HepG2 (cell line): ENCODE data around the gene SLC16A13. TPM values are rescaled to one million over a fixed set of nuclear protein-coding genes. Genes with fewer than 3 reads are reported as not detected.

Experiments used
- ELF1 ChIP-seq: sonication (generic); formaldehyde crosslinking; IDR thresholded peaks from 2 replicates; pipeline ENCODE4 v1.4.0; 2020; ENCODE audit warnings: missing genetic modification reagents
- ELF3 ChIP-seq: IDR thresholded peaks from 2 replicates; pipeline ENCODE4 v1.6.1; 2016; ENCODE audit warnings: missing genetic modification reagents, missing compliant biosample characterization
- ESRRA ChIP-seq: sonication (generic); formaldehyde crosslinking; IDR thresholded peaks from 2 replicates; pipeline ENCODE4 v1.5.1; 2020; ENCODE audit warnings: mild to moderate bottlenecking, low read depth, missing genetic modification reagents
- GLI4 ChIP-seq: sonication (generic); formaldehyde crosslinking; IDR thresholded peaks from 2 replicates; pipeline ENCODE4 v1.5.1; 2020; ENCODE audit warnings: missing genetic modification reagents, mild to moderate bottlenecking, moderate library complexity, borderline replicate concordance
- IKZF4 ChIP-seq: sonication (generic); formaldehyde crosslinking; IDR thresholded peaks from 2 replicates; pipeline ENCODE4 v1.5.1; 2020; ENCODE audit warnings: borderline replicate concordance, mild to moderate bottlenecking, low read depth, missing genetic modification reagents; ENCODE audit errors: not compliant biosample characterization
- KLF13 ChIP-seq: sonication (generic); formaldehyde crosslinking; IDR thresholded peaks from 2 replicates; pipeline ENCODE4 v1.4.0; 2020; ENCODE audit warnings: mild to moderate bottlenecking, missing genetic modification reagents
- MEF2D ChIP-seq: sonication (generic); formaldehyde crosslinking; IDR thresholded peaks from 2 replicates; pipeline ENCODE4 v1.5.1; 2020; ENCODE audit warnings: mild to moderate bottlenecking, missing genetic modification reagents
- MIER3 ChIP-seq: IDR thresholded peaks from 2 replicates; pipeline ENCODE4 v1.6.1; 2016; ENCODE audit warnings: missing compliant biosample characterization, borderline replicate concordance
- MIXL1 ChIP-seq: IDR thresholded peaks from 2 replicates; pipeline ENCODE4 v1.6.1; 2016
- MLLT10 ChIP-seq: sonication (generic); formaldehyde crosslinking; IDR thresholded peaks from 2 replicates; pipeline ENCODE4 v1.4.0; 2020; ENCODE audit warnings: missing genetic modification reagents
- MXD4 ChIP-seq: IDR thresholded peaks from 2 replicates; pipeline ENCODE4 v1.6.1; 2016; ENCODE audit warnings: mild to moderate bottlenecking, missing biosample characterization, missing genetic modification reagents
- MYC ChIP-seq: sonication (generic); formaldehyde crosslinking; IDR thresholded peaks from 2 replicates; pipeline ENCODE4 v1.9.0; 2021; ENCODE audit warnings: missing genetic modification reagents, borderline replicate concordance
- PHF20 ChIP-seq: sonication (generic); formaldehyde crosslinking; IDR thresholded peaks from 2 replicates; pipeline ENCODE4 v1.5.0; 2020; ENCODE audit warnings: mild to moderate bottlenecking, missing genetic modification reagents
- RBAK ChIP-seq: sonication (generic); formaldehyde crosslinking; IDR thresholded peaks from 2 replicates; pipeline ENCODE4 v1.5.1; 2020; ENCODE audit warnings: mild to moderate bottlenecking, missing genetic modification reagents
- RELA ChIP-seq: sonication (generic); formaldehyde crosslinking; IDR thresholded peaks from 2 replicates; pipeline ENCODE4 v1.4.0; 2020; ENCODE audit warnings: missing genetic modification reagents
- SRY ChIP-seq: sonication (generic); formaldehyde crosslinking; IDR thresholded peaks from 2 replicates; pipeline ENCODE4 v1.8.0; 2022; ENCODE audit warnings: mild to moderate bottlenecking, missing genetic modification reagents
- TAF1 ChIP-seq: sonication (generic); formaldehyde crosslinking; IDR thresholded peaks from 2 replicates; pipeline ENCODE4 v1.4.0; 2020; ENCODE audit warnings: missing genetic modification reagents
- TBL1XR1 ChIP-seq: fragments of 150-350 bp; IDR thresholded peaks from 2 replicates; pipeline ENCODE4 v1.6.1; 2014; ENCODE audit warnings: borderline replicate concordance, low read length; ENCODE audit not compliant: partially characterized antibody
- TFE3 ChIP-seq: IDR thresholded peaks from 2 replicates; pipeline ENCODE4 v1.6.1; 2016
- THAP9 ChIP-seq: sonication (generic); formaldehyde crosslinking; IDR thresholded peaks from 2 replicates; pipeline ENCODE4; 2020; ENCODE audit warnings: missing genetic modification reagents, mild to moderate bottlenecking, borderline replicate concordance
- TP53 ChIP-seq: sonication (generic); formaldehyde crosslinking; conservative IDR thresholded peaks from 2 replicates; pipeline ENCODE4 v1.4.0; 2020; ENCODE audit warnings: missing genetic modification reagents
- YY1 ChIP-seq: IDR thresholded peaks from 2 replicates; pipeline ENCODE4 v1.6.1; 2011; ENCODE audit warnings: low read length, low read depth, moderate library complexity, mild to moderate bottlenecking; ENCODE audit not compliant: insufficient read depth, insufficient replicate concordance
- ZFY ChIP-seq: sonication (generic); formaldehyde crosslinking; IDR thresholded peaks from 2 replicates; pipeline ENCODE4 v1.4.0; 2020; ENCODE audit warnings: missing genetic modification reagents
- ZIK1 ChIP-seq: sonication (generic); formaldehyde crosslinking; IDR thresholded peaks from 2 replicates; pipeline ENCODE4 v1.5.0; 2020; ENCODE audit warnings: mild to moderate bottlenecking, low read depth, missing genetic modification reagents, borderline replicate concordance
- ZNF354B ChIP-seq: sonication (generic); formaldehyde crosslinking; IDR thresholded peaks from 2 replicates; pipeline ENCODE4 v1.8.0; 2022; ENCODE audit warnings: mild to moderate bottlenecking, missing genetic modification reagents
- ZNF547 ChIP-seq: sonication (generic); formaldehyde crosslinking; IDR thresholded peaks from 2 replicates; pipeline ENCODE4 v1.5.1; 2020; ENCODE audit warnings: mild to moderate bottlenecking, missing genetic modification reagents
- ZNF605 ChIP-seq: sonication (generic); formaldehyde crosslinking; IDR thresholded peaks from 2 replicates; pipeline ENCODE4 v1.8.0; 2022; ENCODE audit warnings: mild to moderate bottlenecking, missing genetic modification reagents
- ZNF660 ChIP-seq: sonication (generic); formaldehyde crosslinking; IDR thresholded peaks from 2 replicates; pipeline ENCODE4 v1.5.1; 2020; ENCODE audit warnings: mild to moderate bottlenecking, low read depth, missing genetic modification reagents, borderline replicate concordance
- polyA plus RNA-seq, 8 experiments: library from polyadenylated mRNA; depleted of rRNA in 3 of 8; stranded (reverse) in 7 of 8; unstranded in 1 of 8; fragments of >200 nt; fragmentation: Illumina TruSeq in 4 of 8; extraction: Trizol in 4 of 8; gene quantifications; 2 replicates each; pipeline versions ENCODE4 v1.2.1 to v1.2.3, GENCODE V29; 2011 to 2016; ENCODE audit warnings: low read depth in 4 of 8, missing spikeins in 1 of 8, mixed read lengths in 1 of 8; ENCODE audit not compliant: insufficient read depth in 1 of 8
- total RNA-seq, 5 experiments: library from RNA; depleted of rRNA; stranded (reverse); fragments of >200 nt; fragmentation: Illumina TruSeq; extraction: Trizol; gene quantifications; 2 replicates each; pipeline ENCODE4 v1.2.3, GENCODE V29; 2016; ENCODE audit warnings: low read depth in 1 of 5

SLC16A13 gene
- total and polyA plus RNA-seq, 2 of the 13 experiments (the other 11 are each of a cell fraction or from before 2014, with no cell fraction given), result 2.2 to 3.0 TPM

GRCh38 chr17:7035591-7036368 is at the start of gene SLC16A13 (continued):
- TF ChIP-seq YY1 (peak; percentile 5), KLF13 (CRISPR knock-in tag) (no peak), ZIK1 (CRISPR knock-in tag) (no peak), ELF1 (CRISPR knock-in tag) (peak; percentile 73), ELF3 (CRISPR knock-in tag) (peak; percentile 86), TP53 (CRISPR knock-in tag) (no peak), SRY (CRISPR knock-in tag) (0 out of 2 replicates have a peak, but pooled peaks have one; percentile 10), PHF20 (peak; percentile 55), TBL1XR1 (no peak), MIXL1 (CRISPR knock-in tag) (peak; percentile 50; the same call in 1 of the 2 replicates), ZNF547 (CRISPR knock-in tag) (no peak), MYC (CRISPR knock-in tag) (peak; percentile 51; the same call in 1 of the 2 replicates), RELA (0 out of 2 replicates have a peak, but pooled peaks have one; percentile 23), MXD4 (CRISPR knock-in tag) (peak; percentile 58), MEF2D (CRISPR knock-in tag) (peak; percentile 75; the same call in 1 of the 2 replicates), ZNF354B (CRISPR knock-in tag) (no peak), MLLT10 (no peak), ESRRA (CRISPR knock-in tag) (peak; percentile 22; the same call in 1 of the 2 replicates), ZFY (CRISPR knock-in tag) (peak; percentile 83), GLI4 (CRISPR knock-in tag) (peak; percentile 29; the same call in 1 of the 2 replicates), ZNF660 (CRISPR knock-in tag) (no peak), RBAK (no peak), IKZF4 (CRISPR knock-in tag) (peak; percentile 25), TAF1 (CRISPR knock-in tag) (peak; percentile 85), THAP9 (peak; percentile 19; the same call in 1 of the 2 replicates), MIER3 (CRISPR knock-in tag) (peak; percentile 51; the same call in 1 of the 2 replicates), ZNF605 (0 out of 2 replicates have a peak, but pooled peaks have one; percentile 44), TFE3 (peak; percentile 94)
